Activated CD4-positive, alpha-beta T cell treated with anti-CD3 and anti-CD28 coated beads, Interleukin-2, amount 50 U/mL, for 48 hours (primary cell): ENCODE results near the gene ADARB1.

Experiments used
- DNase-seq, 2 experiments: peaks; one replicate each; pipeline ENCODE4 v3.0.0-alpha.2; 2020

ADARB1 gene

GRCh38 chr21:45257673-45258341 is 183.4 kb downstream of the ADARB1 start:
- no peak for DNase-seq

DNA sequence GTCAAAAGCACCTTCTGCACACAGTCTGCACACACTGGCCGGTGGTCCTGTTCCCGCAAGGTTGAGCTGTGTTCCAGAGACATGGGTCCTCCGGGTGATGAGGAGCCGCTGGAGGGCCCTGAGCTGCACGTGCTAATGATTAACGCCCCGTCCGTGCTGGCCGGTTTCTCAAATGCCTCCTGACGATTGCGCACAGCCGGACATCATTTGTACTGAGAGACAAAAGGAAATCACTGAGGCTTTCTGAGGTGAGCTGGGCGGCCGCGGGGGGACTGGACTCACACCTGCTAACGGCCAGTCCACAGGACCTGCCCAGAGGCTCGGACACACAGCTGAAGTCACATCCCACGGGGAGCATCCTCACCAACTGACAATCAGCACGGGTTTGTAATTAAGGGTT is 184.1 kb downstream of the ADARB1 start:
- DNase-seq = no peak

DNA sequence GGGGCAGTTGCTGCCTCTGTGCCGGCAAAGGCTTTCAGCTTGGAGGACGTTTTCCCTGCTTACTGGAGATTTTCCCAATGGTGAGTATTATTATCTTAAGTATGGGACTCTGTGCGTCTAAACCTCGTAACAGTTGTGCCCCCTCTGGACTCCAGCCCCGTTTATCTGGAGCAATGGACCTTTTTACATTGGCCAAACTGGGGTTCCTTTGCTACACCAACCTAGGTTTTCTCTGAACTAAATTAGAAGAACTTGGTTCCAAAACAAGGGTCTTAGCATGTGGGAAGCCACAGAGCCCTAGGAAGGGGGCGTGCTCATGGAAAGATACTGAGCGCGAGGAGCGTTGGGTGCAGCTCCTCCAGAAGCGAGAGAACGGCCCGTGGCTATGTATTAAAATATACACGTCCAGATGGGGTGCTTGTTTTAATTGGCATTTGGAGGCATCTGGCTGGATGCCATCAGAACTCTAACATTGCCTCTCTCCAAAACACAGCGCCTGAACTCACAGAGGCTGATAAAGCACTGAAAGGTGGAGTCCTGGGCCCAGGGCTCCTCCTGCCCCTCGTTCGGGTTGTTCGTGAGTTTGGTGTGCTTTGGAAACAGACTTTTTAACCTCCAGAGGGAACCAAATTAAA is 184.9 kb downstream of the ADARB1 start:
- no peak for DNase-seq

DNA sequence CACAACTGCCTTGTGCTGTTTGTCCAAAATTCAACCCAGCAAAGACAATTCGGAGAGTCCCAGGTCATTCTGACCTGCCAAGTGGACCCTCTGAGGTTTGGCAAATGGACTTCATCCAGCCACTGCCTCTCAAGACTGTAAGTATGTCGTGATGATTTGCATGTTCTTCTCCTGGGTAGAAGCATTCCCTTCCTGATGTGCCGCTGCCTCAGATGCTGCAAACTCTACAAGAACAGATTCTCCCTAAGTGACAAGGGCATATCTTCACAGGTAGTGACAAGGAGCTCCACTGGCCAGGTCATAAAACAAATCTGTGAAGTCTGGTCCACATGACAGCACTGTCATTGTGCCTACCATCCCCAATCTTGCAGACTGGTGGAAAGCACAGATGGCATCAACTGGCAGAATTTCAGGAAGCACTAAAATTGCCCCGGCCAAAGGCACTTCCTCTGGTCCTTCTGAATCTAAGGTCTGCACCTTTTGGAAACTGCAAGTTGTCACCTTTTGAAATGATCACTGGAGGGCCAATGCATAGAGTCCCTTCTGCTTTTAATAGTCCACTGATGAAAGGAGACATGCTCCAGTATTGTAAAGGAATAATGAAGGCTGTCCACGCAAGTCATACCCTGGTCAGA is 185.9 kb downstream of the ADARB1 start:
- DNase-seq = no peak

- DNase-seq = no peak
Measured at GRCh38 chr21:45261093-45261492, 186.7 kb downstream of the ADARB1 start.

DNA sequence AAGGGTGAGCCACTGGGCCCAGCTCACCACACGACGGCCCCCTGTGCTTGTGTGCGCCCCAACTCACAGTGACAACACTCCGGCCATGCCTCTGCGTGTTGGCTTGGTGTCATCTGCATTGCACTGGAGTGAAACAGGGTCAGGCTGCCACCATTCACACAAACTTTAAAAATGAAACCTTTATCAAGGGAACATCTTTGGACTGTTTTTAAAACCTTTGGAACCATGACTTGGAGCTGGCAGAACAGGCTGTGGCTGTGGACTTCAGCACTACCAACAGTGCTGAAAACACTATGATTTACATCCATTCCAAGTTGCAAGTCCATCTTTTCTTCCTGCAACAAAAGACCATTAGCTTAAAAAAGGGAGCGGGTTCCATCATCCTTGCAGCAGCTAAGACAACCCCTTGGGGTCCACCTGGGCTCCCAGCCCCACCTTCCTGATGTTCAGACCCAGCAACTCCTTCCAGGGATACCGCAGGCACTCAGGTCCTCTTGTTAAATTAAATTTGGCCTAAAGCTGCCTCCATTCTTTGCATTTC is 187.7 kb downstream of the ADARB1 start:
- no peak for DNase-seq

GRCh38 chr21:45262616-45263015 is 188.2 kb downstream of the ADARB1 start:
- no peak for DNase-seq

DNA sequence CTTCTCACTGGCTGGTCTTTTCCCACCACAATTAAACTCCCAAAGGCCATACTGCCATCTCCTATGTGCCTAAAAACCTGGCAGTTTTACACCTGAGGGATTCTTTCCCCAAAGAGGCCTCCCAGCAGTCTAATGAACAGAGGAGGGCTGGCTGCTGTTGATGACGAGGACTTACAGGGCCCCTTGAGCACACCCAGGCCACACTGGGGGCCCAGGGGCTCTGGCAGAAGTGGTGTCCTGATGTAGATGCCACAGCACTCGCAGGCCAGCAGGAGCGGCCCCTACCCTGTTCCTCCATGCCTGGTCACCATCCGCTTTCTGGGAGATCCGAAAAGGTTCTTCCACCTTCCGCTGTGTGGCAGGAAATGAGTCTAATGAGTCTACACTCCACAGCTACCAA is 189.2 kb downstream of the ADARB1 start:
- DNase-seq = no peak

DNA sequence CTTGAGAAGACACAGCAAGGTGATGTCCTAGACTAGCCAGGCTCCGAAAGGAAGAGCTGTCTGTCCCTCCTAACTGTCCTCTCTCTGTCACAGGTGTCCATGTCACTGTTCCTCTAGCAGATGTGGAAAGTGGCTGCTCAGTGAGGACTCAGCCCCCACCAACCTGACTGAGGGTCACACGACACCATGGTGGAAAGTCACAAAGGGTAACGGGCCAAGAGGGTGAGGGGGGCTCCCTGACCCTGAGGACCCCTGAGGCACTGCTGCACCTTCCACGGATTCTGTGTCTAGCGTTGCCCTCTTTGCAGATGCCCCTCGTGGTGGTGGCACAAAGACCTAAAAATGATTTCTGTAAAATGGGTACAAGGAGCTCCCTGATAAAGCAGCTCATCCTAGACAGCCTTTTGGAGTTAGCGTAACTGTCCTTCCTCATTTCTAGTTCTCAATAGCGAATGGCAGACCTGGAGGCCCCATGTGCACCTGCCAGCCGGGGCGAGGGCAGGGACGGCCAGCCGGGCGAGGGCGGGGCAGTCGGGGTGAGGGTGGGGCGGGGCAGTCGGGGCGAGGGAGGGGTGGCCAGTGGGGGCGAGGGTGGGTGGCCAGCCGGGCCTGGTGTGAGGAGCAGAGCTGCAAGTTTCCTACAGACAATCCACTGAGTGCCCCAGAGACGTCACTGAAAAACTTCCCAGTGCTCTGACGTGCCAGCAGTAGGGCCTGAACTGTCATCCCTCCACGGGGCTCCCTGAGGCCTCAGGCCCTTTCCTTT is 189.9 kb downstream of the ADARB1 start:
- DNase-seq = no peak

- DNase-seq = no peak
Measured at GRCh38 chr21:45264912-45265515, 190.6 kb downstream of the ADARB1 start.

DNA sequence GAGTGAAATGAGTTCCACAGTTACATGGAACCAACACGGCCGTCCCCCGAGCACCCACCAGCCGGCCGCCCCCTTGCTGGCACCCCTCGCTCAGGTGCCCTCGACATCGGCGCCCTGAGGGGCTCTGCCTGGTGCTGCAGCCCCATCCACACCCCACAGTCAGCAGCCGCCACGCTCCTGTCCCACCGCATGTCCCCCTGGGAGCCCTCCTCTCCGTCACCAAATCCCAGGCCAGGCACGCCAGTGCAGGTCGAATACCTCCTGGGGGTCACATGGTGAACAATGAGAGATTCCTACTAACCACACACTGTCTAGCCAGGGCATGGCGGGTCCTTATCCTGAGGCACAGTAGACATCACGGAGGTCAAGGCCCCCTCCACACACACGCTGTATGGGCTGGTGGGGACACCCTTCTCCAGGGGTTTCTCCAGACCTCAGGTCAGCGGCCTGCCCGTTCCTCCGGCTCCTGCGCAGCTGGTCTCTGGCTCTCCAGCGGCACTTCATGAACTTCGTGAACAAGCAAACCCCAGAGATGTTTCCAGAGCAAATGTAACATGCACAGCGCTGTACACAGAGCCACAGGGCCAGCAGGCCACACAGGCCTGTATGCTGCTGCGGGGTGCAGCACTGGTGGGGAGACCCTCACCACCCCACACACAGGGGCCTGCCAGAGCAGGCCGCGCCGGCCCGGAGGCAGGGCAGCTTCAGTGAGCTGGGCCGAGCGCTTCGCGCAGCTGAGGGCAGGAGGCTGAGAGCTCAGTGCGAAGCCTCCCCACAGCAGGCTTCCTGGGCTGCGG is 191.5 kb downstream of the ADARB1 start:
- DNase-seq = no peak

DNA sequence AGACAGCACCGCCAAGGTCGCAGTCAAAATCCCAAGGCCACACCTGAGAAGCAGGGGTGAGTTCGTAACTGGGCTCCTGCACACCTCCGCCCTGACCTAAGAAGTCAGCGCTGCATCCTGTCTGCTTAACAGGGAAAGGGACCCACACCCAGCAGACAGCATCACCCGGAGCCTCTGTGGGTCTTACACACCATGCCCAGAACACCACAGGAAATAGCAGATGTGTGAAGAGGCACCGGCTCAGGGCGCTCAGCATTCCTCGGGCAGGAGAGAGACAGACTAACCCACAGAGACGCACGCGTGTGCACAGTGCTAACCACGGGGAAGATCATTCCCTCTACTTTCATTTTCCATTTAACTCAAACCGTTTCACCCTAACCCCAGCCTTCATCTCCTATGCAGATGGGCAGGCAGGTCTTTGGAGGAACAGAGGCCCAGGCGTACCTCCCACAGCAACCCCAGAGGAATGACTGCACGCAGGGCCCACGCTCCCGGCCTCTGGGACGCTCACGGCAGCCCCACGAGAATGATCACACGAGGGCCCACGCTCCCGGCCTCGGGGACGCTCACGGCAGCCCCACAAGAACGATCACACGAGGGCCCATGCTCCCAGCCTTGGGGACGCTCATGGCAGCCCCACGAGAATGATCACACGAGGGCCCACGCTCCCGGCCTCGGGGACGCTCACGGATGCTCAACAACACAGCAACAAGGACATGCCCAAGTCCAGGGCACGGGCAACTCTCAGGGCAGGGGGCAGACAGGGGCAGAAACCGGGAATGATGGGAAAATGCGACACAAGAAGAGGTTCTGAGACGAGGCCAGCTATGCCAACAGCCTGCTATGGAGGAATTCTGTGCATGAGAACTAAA is 192.4 kb downstream of the ADARB1 start:
- peak; percentile 47 to 60 for DNase-seq

GRCh38 chr21:45267390-45267760 is 193.0 kb downstream of the ADARB1 start:
- DNase-seq = no peak

- DNase-seq = no peak
Measured at GRCh38 chr21:45269861-45270260, 195.5 kb downstream of the ADARB1 start.

GRCh38 chr21:45270306-45270821 is 196.0 kb downstream of the ADARB1 start:
- DNase-seq = no peak
